ENCODE data around the gene RCE1.

DNA sequence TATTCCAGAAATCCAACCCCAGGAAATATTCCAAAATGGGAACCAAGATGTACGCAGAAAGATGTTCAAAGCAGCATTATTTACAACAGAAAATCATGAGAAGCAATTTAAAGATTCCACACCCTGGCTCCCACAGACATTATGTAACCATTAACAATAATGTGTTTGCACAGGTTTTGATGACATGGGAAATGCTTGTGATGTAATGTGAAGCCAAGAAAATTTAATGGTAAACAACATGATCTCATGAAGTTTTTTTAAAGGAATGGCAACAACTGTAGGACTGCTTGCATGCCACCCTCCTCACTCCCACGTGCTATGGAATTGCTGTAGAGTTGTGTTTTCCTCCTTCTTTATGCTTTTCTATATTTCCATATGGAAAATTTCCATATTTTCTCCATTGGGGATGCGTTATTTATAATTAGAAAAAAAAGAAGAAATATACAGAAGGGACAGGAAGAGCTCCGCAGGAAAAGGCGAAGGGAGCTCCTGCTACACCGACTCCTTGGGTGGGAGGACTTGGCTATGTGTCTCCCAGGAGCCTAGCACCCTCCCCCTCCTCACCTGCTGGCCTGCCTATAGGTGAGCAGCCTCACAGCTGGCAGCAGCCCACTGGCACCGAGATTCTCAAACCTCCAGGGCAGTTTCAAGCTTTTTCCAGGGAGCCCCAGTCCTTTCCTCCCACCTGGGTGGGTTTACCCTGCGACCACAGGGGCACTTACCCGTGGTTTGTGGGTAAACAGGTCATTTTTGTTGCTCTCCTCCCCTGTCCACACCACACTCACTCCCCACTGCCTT is 34.5 kb downstream of the RCE1 start:
- TF ChIP-seq EZH2 (IDR thresholded peaks at IDR 0.05) (no peak), POLR2AphosphoS5 (IDR thresholded peaks at IDR 0.05; ENCODE audit: borderline replicate concordance, low read depth, low read length) (no peak)

All from SK-N-MC (cell line).